Aorta (tissue), 5 donors: Measurements from ENCODE around the gene DPF3. TPM values are rescaled to one million over a fixed set of nuclear protein-coding genes. Genes with fewer than 3 reads are reported as not detected.

Experiments
- ATAC-seq: fragments of 200-7000 bp; cut with Tn5 transposase; one replicate; pipeline ENCODE4 v1.9.1; 2022; ENCODE audit warnings: moderate library complexity; ENCODE audit not compliant: low FRiP score
- DNase-seq, 2 donors: peaks; one replicate each; pipeline ENCODE4 v3.0.0-alpha.2; 2020
- H3K27ac ChIP-seq, 2 donors: one replicate each; pipeline ENCODE4 v1.5.1; 2013; ENCODE audit warnings: low read length in 2 of 2, mild to moderate bottlenecking in 2 of 2, moderate library complexity in 2 of 2, control low read depth in 1 of 2, inconsistent platforms in 1 of 2, low read depth in 1 of 2
- H3K27me3 ChIP-seq, 2 donors: one replicate each; pipeline ENCODE4 v1.6.1; 2013; ENCODE audit warnings: control low read depth in 1 of 2, low read length in 1 of 2, mild to moderate bottlenecking in 1 of 2, moderate library complexity in 1 of 2; ENCODE audit not compliant: insufficient read depth in 2 of 2, control insufficient read depth in 1 of 2
- H3K36me3 ChIP-seq, 2 donors: one replicate each; pipeline ENCODE4 v1.6.1; 2013; ENCODE audit warnings: control low read depth in 1 of 2, low read length in 1 of 2, mild to moderate bottlenecking in 1 of 2; ENCODE audit not compliant: insufficient read depth in 2 of 2, control insufficient read depth in 1 of 2
- H3K4me1 ChIP-seq, 2 donors: one replicate each; pipeline ENCODE4 v1.6.1; 2013; ENCODE audit warnings: low read length in 2 of 2, control low read depth in 1 of 2, mild to moderate bottlenecking in 1 of 2, moderate library complexity in 1 of 2; ENCODE audit not compliant: insufficient read depth in 2 of 2, control insufficient read depth in 1 of 2
- H3K4me3 ChIP-seq, 2 donors: one replicate each; pipeline ENCODE4 v1.5.1; 2013; ENCODE audit warnings: low read length in 2 of 2, control low read depth in 1 of 2, mild to moderate bottlenecking in 1 of 2
- H3K9me3 ChIP-seq: one replicate; pipeline ENCODE4 v1.6.1; 2013; ENCODE audit warnings: mild to moderate bottlenecking, low read length; ENCODE audit not compliant: control insufficient read depth
- WGBS, 2 donors: extraction: QIAGEN DNeasy Blood & Tissue Kit; methylation state at CpG; one replicate each; pipeline ENCODE4 v1.1.7; 2013; 5-methylcytosine and 5-hydroxymethylcytosine counted together
- intact Hi-C, 2 donors: fragments of 100-400 bp; cut with DNase I; formaldehyde crosslinking; loops; one replicate each; pipeline versions ENCODE4 v1.14.2 to v1.15.0; 2022
- polyA plus RNA-seq, 2 donors: library from polyadenylated mRNA; stranded (reverse); fragments of 200-250 nt; gene quantifications; one replicate each; pipeline ENCODE4 v1.2.3, GENCODE V29; 2013
- total RNA-seq, 2 donors: library from RNA; stranded (reverse); fragmentation: NEBNext Ultra II Directional; extraction: Animal tissue kit (Norgen Biotek cat#: 25700); gene quantifications; one replicate each; pipeline ENCODE4 v1.2.1, GENCODE V29; 2021
- donor health status: healthy with polysubstance abuse.
- donor health status: Bipolar disorder and iron deficiency.
- donor health status: DM: no; HTN: no; CAD: no.
- donor health status: DM: no; HTN: no; CAD: no.
- donor health status: DM: yes; HTN: yes; CAD: no.

Gene DPF3
- total and polyA plus RNA-seq, 4 donors = 0.15 to 2.2 (median 0.70) TPM

DNA sequence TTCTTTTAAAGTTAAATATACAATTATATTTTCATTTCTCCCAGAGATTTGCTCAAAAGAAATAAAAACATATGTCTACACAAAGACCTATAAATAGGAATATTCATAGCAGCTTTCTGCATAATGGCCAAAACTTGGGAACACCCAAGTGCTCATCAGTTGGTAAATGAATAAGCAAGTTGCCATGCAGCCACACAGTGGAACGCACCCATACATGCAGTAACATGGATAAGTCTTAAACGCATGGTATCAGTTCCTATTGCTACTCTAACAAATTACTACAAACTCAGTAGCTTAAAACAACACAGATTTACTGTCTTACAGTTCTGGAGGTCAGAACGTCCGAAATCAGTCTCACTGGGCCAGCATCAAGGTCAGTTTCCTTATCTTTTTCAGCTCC is 78.5 kb downstream of the DPF3 start:
- 61 to 70% methylated on average over 4 of the region's 4 CpGs for WGBS, 2 donors
- intact Hi-C loops = no loop called here
- H3K27ac ChIP-seq = no peak overlapping the region

DNA sequence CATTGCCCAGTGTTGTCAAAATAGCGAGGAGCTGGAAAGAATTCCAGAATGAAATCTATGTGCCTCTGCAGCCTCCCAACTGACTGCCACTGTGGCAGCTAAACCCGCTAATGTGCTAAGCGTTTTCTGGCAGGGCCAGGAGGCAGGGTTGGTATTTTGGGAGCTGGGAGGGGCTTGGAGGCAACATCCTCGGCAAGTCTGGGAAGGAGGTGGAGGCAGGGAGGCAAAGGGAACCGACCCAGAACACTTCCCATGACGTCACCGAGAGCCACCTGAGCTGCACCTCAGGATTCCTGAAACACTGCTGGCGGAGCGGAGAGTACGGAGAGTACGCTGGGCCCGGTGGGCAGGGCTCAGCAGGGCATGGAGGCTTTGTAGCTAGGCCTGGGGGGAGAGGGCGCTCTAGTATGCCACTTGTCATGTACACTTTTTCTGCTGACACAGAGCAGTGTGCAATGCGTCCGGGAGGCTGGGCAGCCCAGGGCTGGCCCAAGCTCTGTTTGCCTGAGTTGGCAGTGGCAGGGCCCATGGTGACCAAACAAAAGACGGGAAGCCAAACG is 81.5 kb downstream of the DPF3 start:
- intact Hi-C loops = loop anchor here (5.0 kb wide), 1 partner anchor 80 kb away; the partner anchor contains the start of gene DPF3 (in 2 of the 2)

More for the DNA sequence above, 78.5 kb downstream of the DPF3 start:
- Histone ChIP-seq H3K9me3 (no peaks in the 10 kb centered on the region), H3K4me1 (no peaks in the 10 kb centered on the region), H3K4me3 (no peak overlapping the region), H3K36me3 (no peaks in the 10 kb centered on the region), H3K27me3 (no peaks in the 10 kb centered on the region)
- ATAC-seq (no peak), DNase-seq (no peak)

DNA sequence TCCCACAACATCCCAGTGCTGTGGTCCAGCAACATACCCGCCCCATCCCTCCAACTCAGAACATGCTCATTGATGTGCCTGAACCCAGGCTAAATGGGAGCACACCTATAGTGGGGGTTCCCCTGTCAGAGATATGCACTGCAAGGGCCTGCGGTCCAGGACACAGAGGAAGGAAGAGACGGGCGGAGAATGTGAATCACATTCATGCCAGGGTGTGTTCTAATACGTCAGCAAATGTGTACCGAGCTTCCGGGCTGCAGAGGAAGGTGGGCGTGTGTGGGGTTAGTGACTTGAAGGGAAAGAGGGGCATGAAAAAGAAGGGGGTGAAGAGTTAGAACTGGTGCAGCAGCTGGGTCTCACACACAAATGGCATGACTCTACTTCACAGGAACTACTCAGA is 83.7 kb downstream of the DPF3 start:
- intact Hi-C loops = loop anchor here (2.0 to 5.0 kb wide), 2 partner anchors 82 to 87 kb away; partner anchors contain the start of gene DPF3 (in 2 of the 2)
- H3K4me3 ChIP-seq = no peak overlapping the region
- DNase-seq = no peak
- no peak for ATAC-seq
- H3K4me1 ChIP-seq = no peaks in the 10 kb centered on the region
- no peaks in the 10 kb centered on the region for H3K36me3 ChIP-seq
- no peaks in the 10 kb centered on the region for H3K9me3 ChIP-seq
- no peaks in the 10 kb centered on the region for H3K27me3 ChIP-seq
- no peak overlapping the region for H3K27ac ChIP-seq
- 93 to 95% methylated on average over 8 of the region's 8 CpGs for WGBS, 2 donors

More for the DNA sequence above, 81.5 kb downstream of the DPF3 start:
- Histone ChIP-seq H3K9me3 (no peaks in the 10 kb centered on the region), H3K4me1 (no peaks in the 10 kb centered on the region), H3K36me3 (no peaks in the 10 kb centered on the region), H3K27ac (peak overlapping the region; percentile 20 to 93), H3K4me3 (no peak overlapping the region), H3K27me3 (no peaks in the 10 kb centered on the region)
- 3 to 8% methylated on average over 17 of the region's 17 CpGs for WGBS, 2 donors
- peak; percentile 83 to 87 for DNase-seq
- ATAC-seq = peak; percentile 85

DNA sequence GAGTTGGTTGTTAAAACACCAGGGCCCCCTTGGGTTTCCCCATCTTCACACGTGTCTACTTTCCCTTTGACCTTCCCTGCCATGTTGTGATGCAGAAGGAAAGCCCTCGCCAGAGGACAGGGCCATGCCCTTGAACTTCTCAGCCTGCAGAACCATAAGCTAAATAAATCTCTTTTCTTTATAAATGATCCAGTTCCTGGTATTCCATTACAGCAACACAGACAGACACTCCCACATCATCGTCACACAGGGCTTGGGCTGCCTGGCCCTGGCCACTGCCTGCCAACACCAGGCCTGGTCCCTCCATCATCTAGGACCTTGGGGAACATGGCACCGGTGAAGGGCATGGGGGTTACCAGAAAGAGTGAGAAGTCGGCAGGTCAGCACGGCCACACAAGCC is 84.8 kb downstream of the DPF3 start:
- Histone ChIP-seq H3K9me3 (no peaks in the 10 kb centered on the region), H3K27ac (no peak overlapping the region), H3K4me3 (no peak overlapping the region), H3K4me1 (no peaks in the 10 kb centered on the region), H3K27me3 (no peaks in the 10 kb centered on the region), H3K36me3 (no peaks in the 10 kb centered on the region)
- 75 to 77% methylated on average over 6 of the region's 6 CpGs for WGBS, 2 donors
- no peak for ATAC-seq
- DNase-seq = no peak
- intact Hi-C loops = no loop called here

DNA sequence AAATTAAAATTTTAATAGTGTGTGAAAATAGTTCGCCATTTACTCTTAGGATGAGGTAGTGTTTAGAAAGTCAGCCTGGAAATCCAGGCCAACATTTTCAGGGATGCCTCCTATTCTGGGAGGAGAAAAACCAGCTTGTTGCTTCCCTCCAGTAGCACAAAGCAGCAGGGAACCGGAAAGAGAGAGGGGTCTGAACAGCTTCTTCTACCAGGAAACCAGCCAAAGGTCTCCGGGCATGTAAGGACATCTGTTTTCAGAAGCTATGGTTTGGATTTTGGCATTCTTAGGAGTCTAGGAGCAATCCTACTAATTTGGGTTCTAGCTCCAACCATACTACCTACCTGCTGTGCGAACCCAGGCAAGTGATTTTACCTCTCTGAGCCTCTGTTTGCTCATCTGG is 85.3 kb downstream of the DPF3 start:
- Histone ChIP-seq H3K27ac (no peak overlapping the region), H3K27me3 (no peaks in the 10 kb centered on the region), H3K9me3 (no peaks in the 10 kb centered on the region), H3K4me1 (no peaks in the 10 kb centered on the region), H3K4me3 (no peak overlapping the region), H3K36me3 (no peaks in the 10 kb centered on the region)
- DNase-seq (no peak), ATAC-seq (no peak)
- intact Hi-C loops = no loop called here
- 83 to 88% methylated on average over 4 of the region's 4 CpGs for WGBS, 2 donors

DNA sequence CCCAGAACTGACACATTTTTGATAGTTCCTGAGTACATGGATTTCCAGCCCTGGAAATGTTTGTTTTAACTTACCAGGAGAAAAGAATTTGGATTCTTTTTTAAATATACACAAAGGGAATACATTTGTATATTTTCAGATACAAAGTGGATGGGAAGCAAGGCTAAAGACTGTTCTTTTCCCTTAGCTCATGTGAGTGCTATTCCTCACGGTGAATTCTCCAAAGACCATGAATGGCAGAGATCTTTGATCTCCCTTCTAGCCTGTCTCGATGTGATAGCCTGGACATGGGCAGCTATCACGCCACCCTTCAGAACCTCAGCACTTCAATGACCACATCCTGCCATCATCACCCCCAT is 91.3 kb downstream of the DPF3 start:
- WGBS, 2 donors = 53 to 64% methylated on average over 3 of the region's 3 CpGs
- no peaks in the 10 kb centered on the region for H3K27me3 ChIP-seq
- no peak overlapping the region for H3K4me3 ChIP-seq
- no peaks in the 10 kb centered on the region for H3K4me1 ChIP-seq
- DNase-seq (no peak), ATAC-seq (no peak)
- no peaks in the 10 kb centered on the region for H3K9me3 ChIP-seq
- H3K27ac ChIP-seq = no peak overlapping the region
- H3K36me3 ChIP-seq = no peaks in the 10 kb centered on the region
- intact Hi-C loops = no loop called here

DNA sequence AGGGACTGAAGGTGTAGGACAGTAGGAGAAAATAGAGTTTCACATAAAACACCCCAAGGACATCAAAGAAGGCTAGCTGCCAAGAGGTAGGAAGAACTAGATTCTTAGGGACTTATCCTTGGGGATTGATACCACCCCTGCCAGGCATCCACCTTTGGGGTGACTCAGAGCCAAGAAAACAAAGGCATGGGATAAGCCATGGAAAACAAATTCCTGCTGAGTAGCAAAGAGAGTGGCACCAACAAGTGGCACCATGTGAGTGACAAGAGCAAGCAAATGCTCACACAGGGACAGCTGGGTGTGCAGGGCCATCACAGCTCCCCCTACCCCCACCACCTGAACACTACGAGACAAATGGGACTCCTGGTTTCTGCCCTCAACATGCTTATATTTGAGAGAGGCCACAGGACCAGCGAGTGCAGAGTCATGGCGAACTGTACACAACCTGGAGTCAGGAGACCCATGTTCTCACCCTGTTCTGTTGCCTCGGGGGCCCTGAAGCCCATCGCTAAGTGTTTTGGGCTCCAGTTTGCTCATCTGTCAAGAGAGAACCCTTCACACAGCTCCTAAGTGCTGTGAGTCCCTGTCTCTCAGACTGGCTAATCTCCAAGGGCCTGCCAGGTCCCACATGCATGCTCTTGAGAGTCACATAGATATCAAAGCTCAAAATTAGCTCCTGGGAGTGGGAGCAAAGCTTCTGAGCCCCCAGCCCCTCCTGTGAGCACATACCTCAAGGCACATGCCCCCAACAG is 91.9 kb downstream of the DPF3 start:
- intact Hi-C loops = no loop called here
- no peaks in the 10 kb centered on the region for H3K9me3 ChIP-seq
- no peaks in the 10 kb centered on the region for H3K36me3 ChIP-seq
- no peaks in the 10 kb centered on the region for H3K4me1 ChIP-seq
- H3K27ac ChIP-seq = peak overlapping the region in 1 of 2 donors; percentile 25
- WGBS, 2 donors = 92 to 95% methylated on average over 5 of the region's 5 CpGs
- no peak overlapping the region for H3K4me3 ChIP-seq
- DNase-seq = no peak
- ATAC-seq = no peak
- H3K27me3 ChIP-seq = no peaks in the 10 kb centered on the region

DNA sequence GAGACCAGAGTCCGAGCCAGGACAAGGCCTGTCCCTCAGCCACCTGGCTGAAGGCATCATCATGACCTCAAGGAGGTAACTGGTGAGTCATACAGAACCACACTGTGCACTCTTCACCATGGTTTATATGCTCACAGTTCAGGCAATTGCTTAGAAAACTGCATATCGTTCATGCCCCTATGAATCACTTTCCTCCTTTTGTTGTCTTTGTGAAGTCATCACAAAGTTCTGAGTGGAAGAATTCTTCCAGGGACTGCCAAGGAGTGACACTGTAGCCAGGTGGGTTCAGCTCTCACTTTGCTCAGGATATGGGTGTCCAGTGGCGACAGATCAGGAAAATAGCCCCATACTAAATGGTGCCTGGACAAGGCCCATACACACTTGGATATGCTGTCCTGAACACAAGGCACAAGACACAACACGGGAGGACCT is 92.5 kb downstream of the DPF3 start:
- Histone ChIP-seq H3K4me1 (no peaks in the 10 kb centered on the region), H3K36me3 (no peaks in the 10 kb centered on the region), H3K27ac (peak overlapping the region in 1 of 2 donors; percentile 25), H3K27me3 (no peaks in the 10 kb centered on the region), H3K4me3 (no peak overlapping the region), H3K9me3 (no peaks in the 10 kb centered on the region)
- no peak for DNase-seq
- ATAC-seq = no peak
- intact Hi-C loops = no loop called here
- 50 to 52% methylated on average over 4 of the region's 4 CpGs for WGBS, 2 donors

DNA sequence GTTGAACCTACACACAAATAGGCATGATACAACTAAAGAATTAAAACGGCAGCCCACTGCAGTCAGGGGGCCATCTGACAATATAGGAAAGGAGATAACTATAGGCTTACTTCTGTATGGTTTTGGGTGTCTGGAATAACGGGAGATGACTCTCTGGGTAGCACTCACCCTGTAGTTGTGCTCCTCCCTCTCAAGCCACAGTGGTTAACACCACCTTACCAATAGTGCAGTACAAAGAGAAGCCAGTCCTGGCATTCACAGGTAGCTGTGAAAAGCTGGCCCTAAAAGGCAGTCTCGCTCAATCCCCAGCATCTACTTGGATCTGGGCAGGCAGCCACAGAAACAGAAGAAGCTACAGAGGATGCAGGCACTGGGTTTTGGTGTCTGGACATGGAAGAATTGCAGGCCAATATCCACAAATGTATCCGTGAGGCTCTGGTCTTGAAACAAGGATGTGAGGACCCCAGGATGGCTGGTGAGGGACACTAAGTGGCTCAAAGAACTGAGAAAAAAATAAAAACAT is 93.0 kb downstream of the DPF3 start:
- ATAC-seq (no peak), DNase-seq (no peak)
- H3K9me3 ChIP-seq = no peaks in the 10 kb centered on the region
- intact Hi-C loops = no loop called here
- no peaks in the 10 kb centered on the region for H3K36me3 ChIP-seq
- H3K27ac ChIP-seq = peak overlapping the region in 1 of 2 donors; percentile 45
- WGBS, 2 donors = 59 to 80% methylated on average over 4 of the region's 4 CpGs
- H3K27me3 ChIP-seq = no peaks in the 10 kb centered on the region
- no peaks in the 10 kb centered on the region for H3K4me1 ChIP-seq
- H3K4me3 ChIP-seq = no peak overlapping the region
